Left kidney (tissue), 2 donors: ENCODE data around the gene NCKAP5. TPM values are rescaled to one million over a fixed set of nuclear protein-coding genes. Genes with fewer than 3 reads are reported as not detected.

Source experiments
- DNase-seq: peaks from one replicate; pipeline ENCODE4 v3.0.0-alpha.2; 2013
- polyA plus RNA-seq: library from polyadenylated mRNA; unstranded; fragments of 120-200 nt; gene quantifications from one replicate; pipeline ENCODE4 v1.2.1, GENCODE V29; 2013; ENCODE audit not compliant: insufficient read length

Gene NCKAP5
- polyA plus RNA-seq, 1 donor, result 10.1 TPM

DNA sequence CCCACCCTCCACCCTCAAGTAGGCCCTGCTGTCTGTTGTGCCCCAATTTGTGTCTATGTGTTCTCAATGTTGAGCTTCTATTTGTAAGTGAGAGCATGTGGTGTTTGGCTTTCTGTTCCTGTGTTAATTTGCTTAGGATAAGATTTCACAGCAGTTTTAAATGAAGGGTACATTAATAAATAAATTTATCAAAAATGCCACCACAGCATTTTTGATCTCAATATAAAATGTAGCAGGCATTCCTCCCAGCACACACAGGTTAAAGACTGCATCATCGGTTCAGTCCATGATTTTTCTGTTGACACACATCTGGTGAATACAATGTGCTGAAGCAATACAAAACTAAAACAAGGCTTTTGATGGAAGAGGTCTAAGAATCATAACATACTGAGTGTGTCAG lies 486.2 kb downstream of the NCKAP5 start:
- DNase-seq, result no peak

GRCh38 chr2:133080822-133081221 lies 487.4 kb downstream of the NCKAP5 start:
- DNase-seq, result no peak

- DNase-seq, result no peak
These were observed 489.4 kb downstream of the NCKAP5 start for GRCh38 chr2:133078667-133079411.

GRCh38 chr2:133077269-133077822 lies 490.9 kb downstream of the NCKAP5 start:
- DNase-seq, result peak; percentile 15

GRCh38 chr2:133072837-133073694 lies 495.2 kb downstream of the NCKAP5 start:
- no peak for DNase-seq

GRCh38 chr2:133063775-133064174 lies 504.5 kb downstream of the NCKAP5 start:
- peak; percentile 80 for DNase-seq

DNA sequence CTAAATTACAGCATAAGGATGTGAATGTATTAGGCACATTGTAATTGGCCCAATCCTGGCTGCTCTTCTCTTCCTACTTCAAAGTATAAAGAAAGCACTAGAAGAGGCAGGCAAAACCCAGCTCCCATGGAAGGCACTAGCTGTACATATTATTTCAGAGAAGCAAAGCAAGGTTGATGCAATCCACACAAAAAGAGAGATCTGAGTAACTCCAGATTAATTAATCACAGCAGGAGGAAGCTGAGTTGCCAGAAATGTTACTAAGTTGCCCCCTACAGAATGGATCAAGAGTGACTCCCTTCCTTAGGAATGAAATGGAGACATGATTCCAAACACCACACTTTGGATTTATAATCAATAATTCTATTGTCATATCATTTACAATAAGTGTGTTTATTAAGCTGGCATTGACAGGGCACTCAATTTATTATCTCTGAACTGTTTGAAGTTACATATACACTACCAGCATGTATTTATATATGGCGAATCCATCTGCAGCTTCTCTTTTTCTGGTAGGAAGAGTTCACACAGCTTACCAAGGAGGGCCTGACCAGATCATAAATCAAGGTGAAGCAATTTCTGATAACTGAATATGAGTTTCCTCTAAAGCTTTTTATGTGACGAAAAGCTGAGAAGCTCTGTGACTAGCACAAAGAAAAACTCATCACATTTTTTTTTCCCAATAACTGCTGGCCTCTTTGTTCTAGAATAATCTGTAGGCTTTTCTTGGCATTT lies 505.2 kb downstream of the NCKAP5 start:
- DNase-seq, result no peak

DNA sequence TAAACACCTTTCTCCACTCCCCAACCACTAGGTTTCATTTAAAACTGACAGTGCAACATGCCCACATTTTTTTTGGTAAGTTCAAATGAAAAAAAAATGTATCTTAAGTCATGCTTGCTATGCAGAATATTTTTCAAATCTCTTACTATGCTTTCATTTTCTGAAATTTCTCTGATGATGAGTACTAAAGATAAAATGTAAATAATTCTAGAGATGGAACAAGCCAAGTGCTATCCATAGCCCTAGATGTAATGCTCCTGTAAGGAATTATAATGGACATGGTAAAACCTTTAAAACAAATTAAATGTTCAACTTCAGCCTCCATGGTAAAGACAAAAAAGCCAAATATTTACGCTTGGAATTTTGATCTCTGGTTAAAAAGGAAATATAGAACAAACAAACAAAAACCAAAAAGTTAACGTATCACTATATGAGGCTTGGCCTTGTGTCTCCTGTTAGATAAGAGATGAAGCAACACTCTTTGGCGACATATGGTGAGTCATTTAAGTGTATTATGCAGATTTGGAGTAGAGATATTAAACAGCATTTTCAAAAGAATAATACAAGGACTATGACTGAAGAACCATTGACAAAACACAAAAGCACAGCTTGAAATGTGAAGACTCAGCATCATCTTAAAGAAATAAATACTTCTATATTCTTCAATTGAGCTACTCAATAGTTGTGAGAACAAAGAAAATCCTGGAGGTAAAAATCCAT lies 506.2 kb downstream of the NCKAP5 start:
- no peak for DNase-seq

GRCh38 chr2:133054297-133054696 lies 514.0 kb downstream of the NCKAP5 start:
- no peak for DNase-seq

- DNase-seq, result peak; percentile 2
These were observed 514.7 kb downstream of the NCKAP5 start for GRCh38 chr2:133053541-133053940.

- DNase-seq, result no peak
These were observed 522.5 kb downstream of the NCKAP5 start for GRCh38 chr2:133045787-133046186.

DNA sequence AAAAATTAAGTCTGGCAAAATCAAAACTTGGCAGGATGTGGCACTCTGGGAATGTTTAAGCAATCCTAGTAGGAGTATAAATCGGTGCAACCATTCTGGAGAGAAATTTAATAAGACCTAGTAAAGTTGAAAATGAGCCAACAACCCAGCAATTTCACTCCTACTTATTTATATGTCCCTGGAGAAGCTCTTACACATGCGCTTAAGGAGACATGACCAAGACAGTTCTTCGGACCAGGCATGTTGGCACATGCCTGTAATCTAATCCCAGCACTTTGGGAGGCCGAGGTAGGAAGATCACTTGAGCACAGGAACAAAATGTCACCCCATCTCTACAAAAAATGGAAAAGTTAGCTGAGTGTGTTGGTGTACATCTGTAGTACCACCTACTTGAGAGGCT lies 523.7 kb downstream of the NCKAP5 start:
- DNase-seq, result no peak

DNA sequence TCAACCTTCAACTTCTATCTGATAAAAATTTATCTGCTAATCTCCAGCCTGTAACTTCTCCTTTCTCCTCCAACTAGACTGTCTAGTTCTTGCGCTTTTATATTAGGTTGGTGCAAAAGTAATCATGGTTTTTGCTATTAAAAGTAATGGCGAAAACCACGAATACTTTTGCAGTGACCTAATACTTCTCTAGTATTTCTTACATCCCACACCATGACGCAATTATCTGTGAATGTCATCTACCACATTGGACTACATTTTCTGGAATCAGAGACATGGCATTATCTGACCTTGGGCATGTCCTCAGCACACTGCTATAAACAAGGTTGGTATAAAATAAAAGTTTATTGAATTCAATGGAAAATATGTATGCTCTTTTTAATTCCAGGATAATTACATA lies 528.1 kb downstream of the NCKAP5 start:
- no peak for DNase-seq

DNA sequence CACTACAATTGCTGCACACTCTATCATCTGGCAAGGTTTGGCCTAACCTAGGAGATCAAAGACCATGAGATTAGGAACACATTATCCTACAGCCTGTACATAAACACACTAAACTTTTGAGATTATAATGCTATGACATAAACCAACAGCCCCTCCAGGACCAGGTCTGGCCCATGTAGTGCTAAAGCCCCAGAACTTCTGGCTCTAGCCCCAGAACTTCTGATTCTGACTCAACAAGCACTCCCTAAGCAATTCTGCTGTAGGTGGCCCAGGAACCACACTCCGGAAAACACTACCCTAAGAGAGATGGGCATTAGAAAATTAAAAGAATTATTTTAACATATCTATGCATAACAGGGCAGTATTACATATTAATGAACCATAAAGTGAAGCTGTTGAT lies 528.7 kb downstream of the NCKAP5 start:
- no peak for DNase-seq

DNA sequence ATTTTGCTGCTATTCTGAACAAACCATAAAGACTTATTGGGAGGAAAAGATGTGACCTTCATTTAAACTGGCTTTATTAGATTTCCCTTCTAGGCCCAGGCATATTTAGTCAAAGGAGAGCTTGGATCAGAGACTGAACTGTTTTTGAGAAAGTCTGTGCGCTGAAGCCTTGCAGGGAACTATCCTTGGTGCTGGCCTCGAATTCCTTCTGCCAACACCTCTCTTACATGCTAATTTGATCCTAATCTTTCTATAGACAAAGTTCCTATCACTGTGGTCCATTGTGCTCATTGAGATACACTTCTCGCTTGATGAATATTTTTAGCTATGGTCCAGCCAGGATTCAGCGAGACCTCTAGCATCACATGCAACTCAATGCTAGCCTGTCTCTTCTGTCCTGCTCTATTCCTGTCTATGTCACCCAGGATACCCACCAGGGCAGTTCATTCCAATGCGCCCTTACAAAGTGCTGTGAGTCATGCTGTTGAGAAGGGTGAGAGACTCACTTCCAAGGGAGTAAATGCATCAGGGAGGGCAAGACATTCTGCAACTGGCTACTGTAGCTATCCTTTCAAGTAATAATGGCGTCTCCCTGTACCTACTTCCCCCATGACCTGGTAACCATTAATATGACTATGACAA lies 541.6 kb downstream of the NCKAP5 start:
- peak; percentile 19 for DNase-seq

DNA sequence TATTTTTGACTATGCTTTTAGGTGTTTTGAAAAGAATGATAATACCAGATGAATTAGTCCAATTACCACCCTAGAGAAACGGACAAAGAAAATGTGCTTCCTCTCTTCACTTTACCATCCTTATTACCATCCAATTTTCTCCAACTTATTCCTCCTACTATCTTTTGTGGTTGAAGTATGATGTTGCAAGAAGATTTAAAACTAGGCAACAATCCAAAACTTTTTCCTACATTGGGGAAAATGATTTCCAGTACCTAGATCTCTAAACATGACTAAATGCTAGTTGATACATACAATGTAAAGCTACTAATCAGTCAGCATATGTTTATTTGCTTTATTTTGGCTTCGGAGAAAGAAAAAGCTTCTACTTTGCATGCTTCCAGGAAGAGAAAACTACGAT lies 543.3 kb downstream of the NCKAP5 start:
- DNase-seq, result no peak

GRCh38 chr2:133012847-133013734 lies 555.2 kb downstream of the NCKAP5 start:
- DNase-seq, result no peak

DNA sequence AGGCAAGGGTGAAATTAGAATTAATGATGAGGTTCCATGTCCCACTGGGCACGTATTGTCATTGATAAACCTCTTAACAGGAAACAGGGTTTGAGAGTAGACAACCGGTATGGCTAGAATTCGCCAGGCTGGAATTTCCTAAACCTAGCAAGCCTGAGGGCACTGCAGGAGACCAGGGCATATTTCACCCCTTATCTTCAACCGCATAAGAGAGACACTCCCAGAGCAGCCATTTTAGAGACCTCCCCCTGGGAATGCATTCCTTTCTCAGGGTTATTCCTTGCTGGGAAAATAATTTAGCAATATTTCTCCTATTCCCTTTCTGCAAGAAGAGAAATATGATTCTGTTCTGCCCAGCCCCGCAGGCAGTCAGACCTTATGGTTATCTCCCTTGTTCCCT lies 563.6 kb downstream of the NCKAP5 start:
- DNase-seq, result no peak

GRCh38 chr2:132999421-132999820 lies 568.8 kb downstream of the NCKAP5 start:
- DNase-seq, result no peak

GRCh38 chr2:132998221-132998620 lies 570.0 kb downstream of the NCKAP5 start:
- no peak for DNase-seq
